Measurements from ENCODE around the gene TCF7L1. TPM values are rescaled to one million over a fixed set of nuclear protein-coding genes. Genes with fewer than 3 reads are reported as not detected.

Gene TCF7L1
- total and polyA plus RNA-seq, 9 donors: 5.1 to 53.1 (median 41.3) TPM

DNA sequence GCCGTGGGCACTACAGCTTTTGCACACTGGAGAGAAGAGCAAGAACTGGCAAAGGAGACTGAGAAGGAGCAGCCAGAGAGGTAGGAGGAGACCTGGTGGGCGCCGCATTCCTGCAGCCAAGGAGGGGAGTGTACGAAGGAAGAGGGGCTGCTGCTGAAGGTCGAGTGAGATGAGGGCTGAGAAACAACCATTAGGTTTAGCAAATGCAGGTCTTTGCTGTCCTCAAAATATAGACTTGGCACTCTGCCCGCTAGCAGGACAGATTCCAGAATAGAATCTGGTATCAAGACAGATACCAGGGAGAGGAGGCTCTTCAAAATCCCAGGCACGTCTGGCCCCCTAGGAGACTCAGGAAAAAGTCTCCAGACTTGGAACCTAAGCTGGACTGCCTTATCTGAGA lies 111.6 kb downstream of the TCF7L1 start:
- DNase-seq: peak; percentile 48
- 65% methylated on average over 6 of the region's 7 CpGs for WGBS (ENCODE audit: insufficient coverage)

GRCh38 chr2:85245891-85246290 lies 112.7 kb downstream of the TCF7L1 start:
- H3K9me3 ChIP-seq (replicated peaks; ENCODE audit: control insufficient read depth, low read depth, low read length): no peaks in the 10 kb centered on the region
- DNase-seq: no peak
- H3K4me3 ChIP-seq (ENCODE audit: low read length): no peak overlapping the region
- H3K36me3 ChIP-seq (ENCODE audit: control insufficient read depth, insufficient read depth, low read length): peaks cover 7% of the 10 kb centered on the region
- no peaks in the 10 kb centered on the region for H3K27me3 ChIP-seq (ENCODE audit: control insufficient read depth, insufficient read depth, low read length)
- no peak overlapping the region for H3K27ac ChIP-seq (ENCODE audit: low read length)
- 100% methylated on average over 2 of the region's 4 CpGs for WGBS (ENCODE audit: insufficient coverage)
- peaks cover 58% of the 10 kb centered on the region for H3K4me1 ChIP-seq (ENCODE audit: control insufficient read depth, insufficient read depth, low read length)

More for the DNA sequence above, 111.6 kb downstream of the TCF7L1 start:
- H3K36me3 ChIP-seq (ENCODE audit: control insufficient read depth, insufficient read depth, low read length): peaks cover 9% of the 10 kb centered on the region
- no peaks in the 10 kb centered on the region for H3K27me3 ChIP-seq (ENCODE audit: control insufficient read depth, insufficient read depth, low read length)
- peaks cover 57% of the 10 kb centered on the region for H3K4me1 ChIP-seq (ENCODE audit: control insufficient read depth, insufficient read depth, low read length)
- H3K9me3 ChIP-seq (replicated peaks; ENCODE audit: control insufficient read depth, low read depth, low read length): no peaks in the 10 kb centered on the region
- H3K27ac ChIP-seq (ENCODE audit: low read length): no peak overlapping the region
- no peak overlapping the region for H3K4me3 ChIP-seq (ENCODE audit: low read length)

- Histone ChIP-seq H3K9me3 (replicated peaks; ENCODE audit: control insufficient read depth, low read depth, low read length) (no peaks in the 10 kb centered on the region), H3K36me3 (ENCODE audit: control insufficient read depth, insufficient read depth, low read length) (peaks cover 5% of the 10 kb centered on the region), H3K27me3 (ENCODE audit: control insufficient read depth, insufficient read depth, low read length) (no peaks in the 10 kb centered on the region), H3K4me3 (ENCODE audit: low read length) (no peak overlapping the region), H3K27ac (ENCODE audit: low read length) (no peak overlapping the region), H3K4me1 (ENCODE audit: control insufficient read depth, insufficient read depth, low read length) (peaks cover 53% of the 10 kb centered on the region)
- WGBS (ENCODE audit: insufficient coverage): no CpG with 5 or more reads among the region's 5 CpGs
- no peak for DNase-seq
These were observed 113.2 kb downstream of the TCF7L1 start for GRCh38 chr2:85246348-85246747.

- Histone ChIP-seq H3K4me3 (ENCODE audit: low read length) (no peak overlapping the region), H3K27ac (ENCODE audit: low read length) (peak overlapping the region; percentile 83), H3K36me3 (ENCODE audit: control insufficient read depth, insufficient read depth, low read length) (peaks cover under 1% of the 10 kb centered on the region), H3K27me3 (ENCODE audit: control insufficient read depth, insufficient read depth, low read length) (no peaks in the 10 kb centered on the region), H3K4me1 (ENCODE audit: control insufficient read depth, insufficient read depth, low read length) (peaks cover 58% of the 10 kb centered on the region), H3K9me3 (replicated peaks; ENCODE audit: control insufficient read depth, low read depth, low read length) (no peaks in the 10 kb centered on the region)
- no peak for DNase-seq
- WGBS (ENCODE audit: insufficient coverage): no CpG with 5 or more reads among the region's 8 CpGs
These were observed 114.4 kb downstream of the TCF7L1 start for GRCh38 chr2:85247610-85248009.

GRCh38 chr2:85248773-85249509 lies 115.7 kb downstream of the TCF7L1 start:
- Histone ChIP-seq H3K27me3 (ENCODE audit: control insufficient read depth, insufficient read depth, low read length) (no peaks in the 10 kb centered on the region), H3K9me3 (replicated peaks; ENCODE audit: control insufficient read depth, low read depth, low read length) (no peaks in the 10 kb centered on the region), H3K4me3 (ENCODE audit: low read length) (no peak overlapping the region), H3K4me1 (ENCODE audit: control insufficient read depth, insufficient read depth, low read length) (peaks cover 56% of the 10 kb centered on the region), H3K36me3 (ENCODE audit: control insufficient read depth, insufficient read depth, low read length) (peaks cover 2% of the 10 kb centered on the region), H3K27ac (ENCODE audit: low read length) (peak overlapping the region; percentile 83)
- WGBS (ENCODE audit: insufficient coverage): 20% methylated on average over 2 of the region's 7 CpGs
- DNase-seq: peak; percentile 91

DNA sequence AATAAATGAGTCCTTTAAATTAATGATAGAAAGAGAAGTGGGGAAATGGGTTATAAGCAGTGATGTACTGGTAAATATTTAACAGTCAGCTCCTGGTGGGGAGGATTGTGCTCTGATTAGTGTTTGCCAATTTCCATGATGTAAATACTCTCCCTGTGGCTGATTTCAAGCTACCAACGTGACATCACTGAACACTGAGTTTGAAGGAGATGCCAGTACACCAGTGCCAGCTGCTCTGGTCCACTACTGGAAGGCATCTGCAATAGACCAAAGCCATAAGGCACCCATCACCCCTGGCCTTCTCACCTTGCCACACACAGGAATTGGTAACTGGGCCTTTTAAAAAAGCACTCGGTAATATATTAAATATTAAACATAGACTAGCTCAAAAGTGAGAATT lies 116.9 kb downstream of the TCF7L1 start:
- H3K27ac ChIP-seq (ENCODE audit: low read length): peak overlapping the region; percentile 83
- no peaks in the 10 kb centered on the region for H3K9me3 ChIP-seq (replicated peaks; ENCODE audit: control insufficient read depth, low read depth, low read length)
- H3K4me1 ChIP-seq (ENCODE audit: control insufficient read depth, insufficient read depth, low read length): peaks cover 62% of the 10 kb centered on the region
- H3K27me3 ChIP-seq (ENCODE audit: control insufficient read depth, insufficient read depth, low read length): no peaks in the 10 kb centered on the region
- H3K36me3 ChIP-seq (ENCODE audit: control insufficient read depth, insufficient read depth, low read length): peaks cover 2% of the 10 kb centered on the region
- H3K4me3 ChIP-seq (ENCODE audit: low read length): no peak overlapping the region
- WGBS (ENCODE audit: insufficient coverage): 57% methylated on average over 1 of the region's 2 CpGs
- peak; percentile 50 for DNase-seq

- no peak overlapping the region for H3K27ac ChIP-seq (ENCODE audit: low read length)
- DNase-seq: no peak
- H3K27me3 ChIP-seq (ENCODE audit: control insufficient read depth, insufficient read depth, low read length): no peaks in the 10 kb centered on the region
- H3K36me3 ChIP-seq (ENCODE audit: control insufficient read depth, insufficient read depth, low read length): peaks cover 2% of the 10 kb centered on the region
- no peak overlapping the region for H3K4me3 ChIP-seq (ENCODE audit: low read length)
- no peaks in the 10 kb centered on the region for H3K9me3 ChIP-seq (replicated peaks; ENCODE audit: control insufficient read depth, low read depth, low read length)
- 57% methylated on average over 2 of the region's 3 CpGs for WGBS (ENCODE audit: insufficient coverage)
- H3K4me1 ChIP-seq (ENCODE audit: control insufficient read depth, insufficient read depth, low read length): peaks cover 66% of the 10 kb centered on the region
These were observed 118.0 kb downstream of the TCF7L1 start for GRCh38 chr2:85251070-85251616.

DNA sequence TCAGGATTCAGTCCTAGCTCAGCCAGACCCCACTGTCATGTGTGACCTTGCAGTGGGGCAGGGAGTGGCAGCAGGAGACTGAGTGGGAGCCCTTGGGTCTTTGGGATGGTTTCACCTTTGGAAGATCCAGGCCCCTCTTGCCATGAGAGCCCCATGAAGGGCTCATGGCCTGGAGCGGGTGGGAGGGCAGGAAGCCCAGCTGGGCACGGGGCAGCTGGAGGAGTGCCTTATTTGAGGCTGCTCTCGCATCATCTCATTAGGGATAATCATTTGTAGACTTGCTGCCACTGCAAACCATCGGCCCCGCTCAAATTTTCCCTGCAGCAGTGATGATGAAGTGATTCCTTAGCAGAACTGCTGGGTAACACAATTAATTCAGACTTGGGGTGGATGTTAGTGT lies 120.7 kb downstream of the TCF7L1 start:
- Histone ChIP-seq H3K4me1 (ENCODE audit: control insufficient read depth, insufficient read depth, low read length) (peaks cover 75% of the 10 kb centered on the region), H3K27ac (ENCODE audit: low read length) (no peak overlapping the region), H3K36me3 (ENCODE audit: control insufficient read depth, insufficient read depth, low read length) (peaks cover 2% of the 10 kb centered on the region), H3K27me3 (ENCODE audit: control insufficient read depth, insufficient read depth, low read length) (no peaks in the 10 kb centered on the region), H3K4me3 (ENCODE audit: low read length) (no peak overlapping the region), H3K9me3 (replicated peaks; ENCODE audit: control insufficient read depth, low read depth, low read length) (no peaks in the 10 kb centered on the region)
- DNase-seq: no peak
- 40% methylated on average over 1 of the region's 5 CpGs for WGBS (ENCODE audit: insufficient coverage)

DNA sequence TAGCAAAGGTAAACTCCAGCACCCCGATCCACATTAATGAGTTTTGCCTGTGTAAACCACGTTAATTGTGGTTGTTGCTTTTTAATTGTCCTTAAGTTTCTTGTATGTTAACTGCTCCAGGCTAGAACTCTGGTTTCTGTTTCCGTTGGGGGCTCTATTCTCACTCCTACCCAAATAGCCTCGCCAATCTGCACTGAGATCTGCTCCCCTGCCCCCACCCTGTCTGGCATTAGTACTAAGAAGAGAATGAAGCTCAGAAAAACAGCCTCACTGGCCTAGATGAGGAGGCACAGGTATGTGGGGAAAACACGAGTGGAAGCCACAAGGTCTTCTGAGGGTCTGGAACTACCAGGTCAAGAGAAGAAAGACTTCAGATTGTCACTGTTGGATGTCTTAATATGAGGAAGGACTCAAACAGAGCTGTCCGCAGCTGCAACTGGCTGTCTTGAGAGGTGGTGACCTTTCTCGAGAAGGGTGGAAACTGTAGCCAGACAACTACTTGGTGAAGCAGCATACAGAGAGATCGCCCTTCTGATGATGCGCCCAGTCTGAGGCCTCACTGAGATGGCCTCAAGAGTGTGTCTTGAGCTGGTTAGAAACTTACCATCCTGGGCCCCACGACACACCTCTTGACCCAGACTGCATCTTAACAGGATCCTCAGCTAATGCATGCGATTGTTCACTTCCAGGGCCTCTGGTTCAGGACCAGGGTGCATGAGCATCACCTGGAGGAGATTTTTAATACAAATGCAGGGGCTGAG lies 121.5 kb downstream of the TCF7L1 start:
- Histone ChIP-seq H3K27ac (ENCODE audit: low read length) (peak overlapping the region; percentile 92), H3K4me3 (ENCODE audit: low read length) (no peak overlapping the region)
- WGBS (ENCODE audit: insufficient coverage): 34% methylated on average over 5 of the region's 11 CpGs

DNA sequence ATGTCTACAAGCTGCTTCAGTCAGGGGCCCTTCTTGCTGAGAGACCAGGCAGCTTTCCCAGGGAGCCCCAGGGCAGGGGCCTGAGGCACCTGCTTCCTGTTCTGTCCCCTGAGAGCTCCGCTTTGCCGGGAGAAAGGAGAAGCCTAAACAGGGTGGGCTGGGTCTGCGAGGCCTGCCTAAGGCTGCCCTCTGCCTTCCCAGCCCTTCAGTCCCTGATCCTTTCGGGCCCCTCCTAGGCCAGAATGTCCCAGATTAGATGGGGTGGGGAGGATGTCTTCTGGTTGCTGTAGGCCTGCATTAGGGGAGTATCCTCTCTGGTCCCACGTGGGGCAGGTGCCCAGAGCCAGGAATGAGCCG lies 122.2 kb downstream of the TCF7L1 start:
- Histone ChIP-seq H3K9me3 (replicated peaks; ENCODE audit: control insufficient read depth, low read depth, low read length) (no peaks in the 10 kb centered on the region), H3K27ac (ENCODE audit: low read length) (peak overlapping the region; percentile 92), H3K36me3 (ENCODE audit: control insufficient read depth, insufficient read depth, low read length) (peaks cover 2% of the 10 kb centered on the region), H3K27me3 (ENCODE audit: control insufficient read depth, insufficient read depth, low read length) (no peaks in the 10 kb centered on the region), H3K4me1 (ENCODE audit: control insufficient read depth, insufficient read depth, low read length) (peaks cover 77% of the 10 kb centered on the region), H3K4me3 (ENCODE audit: low read length) (peak overlapping the region; percentile 11)
- WGBS (ENCODE audit: insufficient coverage): 2% methylated on average over 4 of the region's 6 CpGs
- peak; percentile 69 for DNase-seq

More for the DNA sequence above, 121.5 kb downstream of the TCF7L1 start:
- H3K4me1 ChIP-seq (ENCODE audit: control insufficient read depth, insufficient read depth, low read length): peaks cover 73% of the 10 kb centered on the region
- no peaks in the 10 kb centered on the region for H3K27me3 ChIP-seq (ENCODE audit: control insufficient read depth, insufficient read depth, low read length)
- DNase-seq: no peak
- H3K36me3 ChIP-seq (ENCODE audit: control insufficient read depth, insufficient read depth, low read length): peaks cover 2% of the 10 kb centered on the region
- H3K9me3 ChIP-seq (replicated peaks; ENCODE audit: control insufficient read depth, low read depth, low read length): no peaks in the 10 kb centered on the region

Data from muscle of leg (tissue), 11 donors.